B cell (primary cell): Measurements from ENCODE around the gene SYNJ1.

Experiments
- CTCF ChIP-seq: fragments of 200-600 bp; IDR thresholded peaks from one replicate; pipeline ENCODE4 v1.8.0; 2022; ENCODE audit warnings: antibody characterized with exemption, mild to moderate bottlenecking
- EZH2 ChIP-seq: IDR thresholded peaks from 2 replicates; pipeline ENCODE4 v1.6.1; 2012; ENCODE audit warnings: borderline replicate concordance, low read depth, mild to moderate bottlenecking, moderate library complexity, low read length; ENCODE audit not compliant: insufficient read depth, poor library complexity, severe bottlenecking

GRCh38 chr21:32613436-32614043, 114.3 kb downstream of the SYNJ1 start:
- no peak for TF ChIP-seq CTCF
- TF ChIP-seq EZH2: no peak
